Skin epidermis (tissue), 12 donors: Measurements from ENCODE around the gene FREM2.

Experiments
- H3K27ac ChIP-seq, 21 experiments: fragments of 200-600 bp; sonication (generic) in 11 of 21; one replicate each; pipeline ENCODE4 v1.5.0; 2020; ENCODE audit warnings: mild to moderate bottlenecking in 3 of 21, inconsistent platforms in 2 of 21, moderate library complexity in 2 of 21
- H3K4me3 ChIP-seq, 7 experiments: fragments of 200-600 bp; sonication (generic) in 2 of 7; one replicate each; pipeline ENCODE4 v1.5.0; 2020; ENCODE audit warnings: inconsistent platforms in 2 of 7, mild to moderate bottlenecking in 2 of 7, moderate library complexity in 1 of 7

FREM2 gene

GRCh38 chr13:38753878-38754277 is 67.0 kb downstream of the FREM2 start:
- no peak overlapping the region for H3K27ac ChIP-seq
- H3K4me3 ChIP-seq = no peak overlapping the region

DNA sequence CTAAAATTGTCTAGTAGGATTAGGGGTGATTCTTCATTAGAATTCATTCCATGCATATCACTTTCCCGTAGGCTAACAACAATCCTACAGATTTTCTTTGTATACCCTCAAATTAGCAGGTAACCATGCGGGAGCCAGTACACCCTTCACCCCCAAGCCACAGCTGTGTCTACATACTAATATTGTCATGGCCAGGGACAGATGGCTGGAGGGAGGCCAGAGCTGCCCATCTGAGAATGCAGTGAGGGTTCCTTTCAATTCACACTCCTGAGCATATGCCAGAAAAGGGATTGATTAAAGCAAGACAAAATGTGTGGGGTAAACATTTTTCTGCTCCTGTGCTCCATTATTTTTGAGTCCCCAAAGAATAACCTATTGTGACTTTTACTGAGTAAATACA is 68.9 kb downstream of the FREM2 start:
- no peak overlapping the region for H3K4me3 ChIP-seq
- H3K27ac ChIP-seq = no peak overlapping the region

- Histone ChIP-seq H3K4me3 (no peak overlapping the region), H3K27ac (no peak overlapping the region)
These were observed 71.4 kb downstream of the FREM2 start for GRCh38 chr13:38758277-38758676.

- no peak overlapping the region for H3K27ac ChIP-seq
- H3K4me3 ChIP-seq = no peak overlapping the region
These were observed 72.5 kb downstream of the FREM2 start for GRCh38 chr13:38759390-38759789.

- H3K27ac ChIP-seq = no peak overlapping the region
- no peak overlapping the region for H3K4me3 ChIP-seq
These were observed 76.8 kb downstream of the FREM2 start for GRCh38 chr13:38763446-38764381.

GRCh38 chr13:38766799-38767198 is 79.9 kb downstream of the FREM2 start:
- H3K27ac ChIP-seq = no peak overlapping the region
- no peak overlapping the region for H3K4me3 ChIP-seq

- H3K27ac ChIP-seq = no peak overlapping the region
- H3K4me3 ChIP-seq = no peak overlapping the region
These were observed 80.8 kb downstream of the FREM2 start for GRCh38 chr13:38767506-38768265.

DNA sequence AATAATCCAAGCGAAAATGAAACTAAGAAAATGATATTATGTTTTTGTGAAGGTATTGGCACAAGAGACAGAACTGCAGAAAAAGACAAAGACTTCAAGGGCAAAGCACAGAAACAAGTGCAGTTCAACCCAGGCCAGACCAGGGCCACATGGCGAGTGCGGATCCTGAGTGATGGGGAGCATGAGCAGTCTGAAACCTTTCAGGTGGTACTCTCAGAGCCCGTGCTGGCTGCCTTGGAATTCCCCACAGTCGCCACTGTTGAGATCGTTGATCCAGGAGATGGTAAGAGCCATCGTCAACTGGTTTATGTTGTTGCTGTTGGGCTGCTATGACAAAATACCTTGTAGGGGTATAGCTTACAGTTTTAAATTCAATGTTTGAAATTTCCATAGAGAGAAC is 82.6 kb downstream of the FREM2 start:
- Histone ChIP-seq H3K27ac (no peak overlapping the region), H3K4me3 (no peak overlapping the region)

GRCh38 chr13:38775085-38775484 is 88.2 kb downstream of the FREM2 start:
- H3K27ac ChIP-seq = no peak overlapping the region
- no peak overlapping the region for H3K4me3 ChIP-seq

DNA sequence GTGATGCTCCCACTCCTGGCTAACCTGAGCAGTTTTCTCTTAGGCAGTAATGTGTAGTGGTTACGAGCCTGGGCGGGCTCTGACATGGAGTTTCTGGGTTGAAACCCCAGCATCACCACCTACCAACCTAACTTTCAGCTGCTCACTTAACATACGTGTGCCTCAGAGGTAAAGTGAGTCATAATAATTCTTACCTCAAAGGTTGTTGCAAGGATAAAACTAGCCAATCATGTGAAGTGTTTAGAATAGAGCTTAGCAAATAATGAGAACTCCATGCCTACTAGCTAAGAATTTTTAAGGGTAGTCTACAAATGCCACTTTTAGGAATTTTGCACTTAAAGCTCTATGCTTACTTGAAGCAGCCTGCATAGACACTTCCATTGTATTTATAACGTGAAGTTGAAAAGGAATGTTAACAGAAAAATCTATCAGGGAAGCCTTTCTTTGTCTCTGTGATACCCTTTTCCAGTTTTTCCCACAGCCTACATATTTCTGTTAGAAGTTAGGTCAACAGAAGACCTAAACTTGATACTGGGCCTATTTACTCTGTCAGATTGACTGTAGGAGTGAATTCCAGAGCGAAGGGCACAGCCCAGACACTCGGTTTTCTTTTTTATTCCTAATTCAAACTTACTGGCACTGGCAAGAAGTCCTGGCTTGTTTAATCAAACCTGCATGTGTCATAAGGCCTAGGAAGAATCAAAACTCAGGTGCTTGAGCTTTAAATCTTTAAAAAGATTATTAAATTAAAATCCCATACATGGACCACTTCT is 90.7 kb downstream of the FREM2 start:
- Histone ChIP-seq H3K4me3 (no peak overlapping the region), H3K27ac (no peak overlapping the region)

- H3K4me3 ChIP-seq = no peak overlapping the region
- H3K27ac ChIP-seq = no peak overlapping the region
These were observed 94.7 kb downstream of the FREM2 start for GRCh38 chr13:38781539-38781938.

DNA sequence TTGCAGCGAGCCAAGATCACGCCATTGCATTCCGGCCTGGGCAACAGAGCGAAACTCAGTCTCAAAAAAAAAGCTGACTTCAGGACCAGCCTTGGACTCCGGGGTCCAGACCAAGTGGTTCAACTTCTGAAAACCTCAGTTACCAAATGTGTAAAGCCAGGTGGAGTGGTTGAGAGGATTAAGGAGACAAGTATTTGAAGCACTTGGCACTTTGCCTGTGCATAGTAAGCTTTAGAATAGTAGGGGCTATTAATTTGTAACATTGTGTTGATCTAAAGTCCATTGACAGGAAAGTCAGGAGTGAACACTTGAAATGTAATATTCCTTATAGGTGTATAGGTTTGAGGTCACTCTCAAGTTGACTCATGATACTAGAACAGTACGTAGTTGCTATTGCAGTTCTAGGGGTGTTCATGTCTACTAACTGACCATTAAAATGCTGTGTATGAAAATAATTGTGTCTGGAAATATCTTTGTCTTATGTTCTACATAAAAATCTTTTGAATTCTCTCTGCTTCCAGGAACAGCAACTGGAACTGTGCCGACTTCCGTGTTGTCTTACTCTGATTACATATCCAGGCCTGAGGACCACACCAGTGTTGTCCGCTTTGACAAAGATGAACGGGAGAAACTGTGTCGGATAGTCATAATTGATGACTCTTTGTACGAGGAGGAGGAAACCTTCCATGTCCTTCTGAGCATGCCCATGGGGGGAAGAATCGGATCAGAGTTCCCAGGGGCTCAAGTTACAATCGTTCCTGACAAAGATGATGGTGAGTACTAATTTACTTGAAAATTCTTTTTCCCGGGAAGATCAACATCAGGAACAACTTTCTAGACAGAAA is 97.4 kb downstream of the FREM2 start:
- H3K4me3 ChIP-seq = no peak overlapping the region
- H3K27ac ChIP-seq = no peak overlapping the region

- H3K4me3 ChIP-seq = no peak overlapping the region
- H3K27ac ChIP-seq = no peak overlapping the region
These were observed 98.2 kb downstream of the FREM2 start for GRCh38 chr13:38785042-38785441.

DNA sequence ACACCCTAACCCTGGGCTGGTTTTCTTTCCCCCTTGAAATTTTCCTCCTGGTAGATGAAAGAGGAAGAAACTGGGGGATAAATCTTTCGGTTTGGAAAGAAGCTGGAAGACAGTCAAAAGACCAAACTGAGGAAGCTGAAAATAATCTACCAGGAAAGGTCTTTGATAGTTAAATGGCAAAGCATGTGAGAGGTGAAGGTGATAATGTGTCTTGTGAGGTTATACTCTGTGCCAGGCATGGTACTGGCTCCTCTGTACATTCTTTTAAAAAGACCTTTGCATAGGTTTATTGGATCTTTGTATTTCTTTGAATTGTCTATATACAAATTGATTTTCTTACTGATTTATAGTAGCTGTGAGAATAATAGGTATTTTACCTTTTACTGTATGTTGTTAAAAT is 98.6 kb downstream of the FREM2 start:
- H3K27ac ChIP-seq = no peak overlapping the region
- no peak overlapping the region for H3K4me3 ChIP-seq

- H3K27ac ChIP-seq = no peak overlapping the region
These were observed 100.7 kb downstream of the FREM2 start for GRCh38 chr13:38787550-38787949.

GRCh38 chr13:38796890-38797289 is 110.0 kb downstream of the FREM2 start:
- Histone ChIP-seq H3K27ac (no peak overlapping the region), H3K4me3 (no peak overlapping the region)

More at GRCh38 chr13:38787550-38787949, 100.7 kb downstream of the FREM2 start:
- H3K4me3 ChIP-seq = no peak overlapping the region

GRCh38 chr13:38803531-38803930 is 116.7 kb downstream of the FREM2 start:
- no peak overlapping the region for H3K4me3 ChIP-seq
- H3K27ac ChIP-seq = no peak overlapping the region

DNA sequence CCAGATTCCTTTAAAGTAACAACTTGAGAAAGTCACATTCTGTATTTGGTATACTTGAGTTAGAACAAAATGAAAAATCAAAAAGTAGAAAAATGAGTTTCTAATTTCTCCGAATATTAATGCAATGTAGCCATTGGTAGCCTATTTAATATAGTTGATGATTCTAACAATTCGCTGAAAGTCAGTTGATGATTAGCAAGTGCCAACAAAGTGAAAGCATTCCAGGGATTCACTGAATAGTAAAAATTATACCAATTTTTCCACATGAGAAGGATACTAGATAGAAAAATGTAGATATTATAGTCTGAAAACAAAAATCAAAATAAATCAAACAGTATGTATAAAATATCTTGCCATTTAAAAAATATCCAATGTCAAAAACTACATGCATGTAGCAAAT is 117.2 kb downstream of the FREM2 start:
- Histone ChIP-seq H3K27ac (no peak overlapping the region), H3K4me3 (no peak overlapping the region)

- H3K27ac ChIP-seq = no peak overlapping the region
These were observed 117.7 kb downstream of the FREM2 start for GRCh38 chr13:38804536-38804935.

More at GRCh38 chr13:38804536-38804935, 117.7 kb downstream of the FREM2 start:
- H3K4me3 ChIP-seq = no peak overlapping the region
